A549 (cell line): ENCODE data around the gene MCRIP1. TPM values are rescaled to one million over a fixed set of nuclear protein-coding genes. Genes with fewer than 3 reads are reported as not detected.

Experiments
- ATAC-seq, 2 experiments: fragments of 200-7000 bp in 1 of 2; fragments of >200 bp in 1 of 2; cut with Nextera tagmentation in 1 of 2; cut with Tn5 transposase in 1 of 2; 3 replicates each; pipeline versions ENCODE4 v1.8.0 to v1.9.1; 2018 to 2020; ENCODE audit warnings: mild to moderate bottlenecking in 1 of 2, moderate library complexity in 1 of 2
- CTCF ChIA-PET: fragments of 300-600 bp; sonication (Branson Sonifier 250); formaldehyde crosslinking; extraction: SDS; loops from one replicate; lab custom pipeline; 2021; ENCODE audit warnings: antibody characterized with exemption, inconsistent platforms; lab: Yijun Ruan, JAX
- POLR2A ChIA-PET: fragments of 350-600 bp; formaldehyde crosslinking; extraction: SDS; loops from one replicate; lab custom pipeline; 2021; ENCODE audit warnings: antibody characterized with exemption, inconsistent platforms; lab: Yijun Ruan, JAX
- DNase-seq, 2 experiments: peaks; one replicate each; pipeline versions ENCODE4 v3.0.0 to v3.0.0-alpha.2; 2011 to 2016; ENCODE audit warnings: low read depth in 1 of 2, low spot score in 1 of 2
- FAIRE-seq: peaks from 2 replicates; lab custom pipeline; 2011; peaks lifted over from hg19 to GRCh38; lab: Jason Lieb, UNC
- H3K27ac ChIP-seq, 2 experiments: fragments of >200 bp; sonication (Bioruptor Twin); formaldehyde crosslinking; 3 replicates each; pipeline ENCODE4 v1.5.1; 2016 to 2017
- H3K4me1 ChIP-seq: fragments of >200 bp; sonication (Bioruptor Twin); formaldehyde crosslinking; 3 replicates; pipeline ENCODE4 v1.6.1; 2016
- H3K4me2 ChIP-seq: fragments of >200 bp; sonication (Bioruptor Twin); formaldehyde crosslinking; 3 replicates; pipeline ENCODE4 v1.6.1; 2016
- H3K4me3 ChIP-seq: fragments of >200 bp; sonication (Bioruptor Twin); formaldehyde crosslinking; 3 replicates; pipeline ENCODE4 v1.5.1; 2016
- H3K9me3 ChIP-seq: fragments of >200 bp; sonication (Bioruptor Twin); formaldehyde crosslinking; 3 replicates; pipeline ENCODE4 v1.6.1; 2016
- CEBPB ChIP-seq, 2 experiments: fragments of >200 bp in 1 of 2; sonication (Bioruptor Twin) in 1 of 2; formaldehyde crosslinking in 1 of 2; IDR thresholded peaks; 2 replicates each; pipeline ENCODE4 v1.6.1; 2012 to 2016
- CHD4 ChIP-seq: fragments of 200-600 bp; sonication (generic); IDR thresholded peaks from 2 replicates; pipeline ENCODE4 v1.6.1; 2016; ENCODE audit warnings: antibody characterized with exemption, mild to moderate bottlenecking, borderline replicate concordance
- CTCF ChIP-seq: fragments of >200 bp; sonication (Bioruptor Twin); formaldehyde crosslinking; IDR thresholded peaks from 3 replicates; pipeline ENCODE4 v1.5.1; 2016
- E2F6 ChIP-seq: IDR thresholded peaks from 2 replicates; pipeline ENCODE4 v1.6.1; 2012; ENCODE audit warnings: low read depth, borderline replicate concordance
- EHF ChIP-seq: fragments of 250-450 bp; sonication (Bioruptor Pico); IDR thresholded peaks from 2 replicates; pipeline ENCODE4 v1.5.0; 2020; ENCODE audit warnings: mild to moderate bottlenecking
- HDAC2 ChIP-seq: fragments of 200-600 bp; sonication (generic); IDR thresholded peaks from 2 replicates; pipeline ENCODE4 v1.6.1; 2016
- HOXA7 ChIP-seq: fragments of 250-450 bp; sonication (Bioruptor Pico); IDR thresholded peaks from 2 replicates; pipeline ENCODE4 v1.5.0; 2020; ENCODE audit warnings: mild to moderate bottlenecking, moderate library complexity
- HOXB13 ChIP-seq: fragments of 250-450 bp; sonication (Bioruptor Pico); IDR thresholded peaks from 2 replicates; pipeline ENCODE4 v1.5.0; 2020; ENCODE audit warnings: low read depth, mild to moderate bottlenecking, moderate library complexity
- HOXB5 ChIP-seq: fragments of 250-450 bp; sonication (Bioruptor Pico); IDR thresholded peaks from 2 replicates; pipeline ENCODE4 v1.5.0; 2020; ENCODE audit warnings: mild to moderate bottlenecking, moderate library complexity
- JUN ChIP-seq, 2 experiments: fragments of >200 bp; sonication (Bioruptor Twin); formaldehyde crosslinking; IDR thresholded peaks; 2 replicates in 1 of 2; 3 replicates in 1 of 2; pipeline ENCODE4 v1.6.1; 2016 to 2017
- JUNB ChIP-seq: fragments of >200 bp; sonication (Bioruptor Twin); formaldehyde crosslinking; IDR thresholded peaks from 2 replicates; pipeline ENCODE4 v1.6.1; 2016
- KDM5A ChIP-seq: fragments of 200-600 bp; sonication (generic); IDR thresholded peaks from 2 replicates; pipeline ENCODE4 v1.6.1; 2016; ENCODE audit warnings: antibody characterized with exemption, mild to moderate bottlenecking
- MAX ChIP-seq: IDR thresholded peaks from 2 replicates; pipeline ENCODE4 v1.6.1; 2012
- MAZ ChIP-seq: fragments of 150-350 bp; IDR thresholded peaks from 2 replicates; pipeline ENCODE4 v1.6.1; 2014; ENCODE audit warnings: antibody characterized with exemption, low read depth, low read length, borderline replicate concordance
- MYC ChIP-seq: IDR thresholded peaks from 2 replicates; pipeline ENCODE4 v1.6.1; 2012; ENCODE audit warnings: mild to moderate bottlenecking, inconsistent platforms, low read length, improper control_type of control experiment, borderline replicate concordance
- NFE2L2 ChIP-seq: fragments of 150-350 bp; conservative IDR thresholded peaks from 2 replicates; pipeline ENCODE4 v1.6.1; 2014; ENCODE audit warnings: low read length
- PHF8 ChIP-seq: fragments of 200-600 bp; sonication (generic); IDR thresholded peaks from 2 replicates; pipeline ENCODE4 v1.6.1; 2016; ENCODE audit warnings: low read depth, mild to moderate bottlenecking, antibody characterized with exemption, moderate library complexity, borderline replicate concordance
- RAD21 ChIP-seq, 2 experiments: fragments of >200 bp in 1 of 2; sonication (Bioruptor Twin) in 1 of 2; formaldehyde crosslinking in 1 of 2; IDR thresholded peaks in 1 of 2; conservative IDR thresholded peaks in 1 of 2; 2 replicates in 1 of 2; 3 replicates in 1 of 2; pipeline ENCODE4 v1.6.1; 2012 to 2018; ENCODE audit warnings: inconsistent platforms in 1 of 2
- RNF2 ChIP-seq: fragments of 200-600 bp; sonication (generic); IDR thresholded peaks from 2 replicates; pipeline ENCODE4 v1.6.1; 2016; ENCODE audit warnings: low read depth, mild to moderate bottlenecking, antibody characterized with exemption, moderate library complexity, borderline replicate concordance
- SREBF2 ChIP-seq: fragments of 450-650 bp; IDR thresholded peaks from 2 replicates; pipeline ENCODE4 v1.6.1; 2014; ENCODE audit warnings: mild to moderate bottlenecking, moderate library complexity
- TP53 ChIP-seq: fragments of 250-450 bp; sonication (Bioruptor Pico); IDR thresholded peaks from 2 replicates; pipeline ENCODE4 v1.5.0; 2021; ENCODE audit warnings: mild to moderate bottlenecking, moderate library complexity
- ZC3H11A ChIP-seq: fragments of 450-650 bp; IDR thresholded peaks from 2 replicates; pipeline ENCODE4 v1.6.1; 2014; ENCODE audit warnings: antibody characterized with exemption, mild to moderate bottlenecking
- ZNF302 ChIP-seq: fragments of 250-450 bp; sonication (Bioruptor Pico); IDR thresholded peaks from 2 replicates; pipeline ENCODE4 v1.9.0; 2021; ENCODE audit warnings: inconsistent platforms, mild to moderate bottlenecking, moderate library complexity
- ZSCAN20 ChIP-seq: fragments of 250-450 bp; sonication (Bioruptor Pico); IDR thresholded peaks from 2 replicates; pipeline ENCODE4 v1.8.0; 2022; ENCODE audit warnings: mild to moderate bottlenecking, moderate library complexity
- WGBS: methylation state at CpG from one replicate; pipeline ENCODE4 v1.1.6; 2017; ENCODE audit errors: missing lambda C conversion rate; 5-methylcytosine and 5-hydroxymethylcytosine counted together
- polyA plus RNA-seq, 4 experiments: library from polyadenylated mRNA; depleted of rRNA in 3 of 4; stranded (reverse); fragments of >200 nt; fragmentation: RNase III in 1 of 4; extraction: RNeasy Plus Mini Kit Qiagen cat#74134 plus additional on column Dnase treatment in 1 of 4; gene quantifications; 2 replicates in 3 of 4; 3 replicates in 1 of 4; pipeline ENCODE4 v1.2.3, GENCODE V29; 2011 to 2017
- TF ChIP-seq, protein P1 (sequence below): fragments of >200 bp; sonication (Bioruptor Twin); formaldehyde crosslinking; IDR thresholded peaks from 2 replicates; pipeline ENCODE4 v1.6.1; 2016
- TF ChIP-seq, protein P2 (sequence below): fragments of 250-450 bp; sonication (Bioruptor Pico); IDR thresholded peaks from 2 replicates; pipeline ENCODE4 v1.5.0; 2020; ENCODE audit warnings: low read depth, mild to moderate bottlenecking, moderate library complexity

MCRIP1 gene
- polyA plus RNA-seq, 2 of the 4 experiments (the other 2 are of a cell fraction), result 32.0 to 51.0 TPM

DNA sequence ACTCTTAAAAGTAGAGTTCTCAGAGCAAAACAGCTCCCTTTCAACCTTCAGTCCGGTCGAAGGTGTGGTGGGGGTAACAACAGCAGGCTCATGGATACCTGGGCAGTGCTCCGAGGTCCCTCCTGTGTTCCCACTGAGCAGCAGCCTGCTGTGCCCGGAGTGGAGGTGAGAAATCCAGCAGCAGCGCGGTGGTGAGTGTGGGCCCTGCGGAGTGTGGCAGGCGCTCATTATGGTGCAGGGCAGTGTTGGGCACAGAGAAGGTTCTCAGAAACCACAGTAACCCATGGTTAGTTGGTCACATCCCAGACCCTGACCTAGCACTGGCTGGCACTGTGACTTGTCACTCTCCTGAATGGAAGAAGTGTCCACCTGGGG is 32.3 kb upstream of the MCRIP1 start:
- no peak overlapping the region for H3K27ac ChIP-seq
- H3K9me3 ChIP-seq, result no peaks in the 10 kb centered on the region
- H3K4me2 ChIP-seq, result no peak overlapping the region
- TF ChIP-seq ZSCAN20 (no peak), HDAC2 (no peak), JUN (IDR thresholded peaks at IDR 0.05) (0 out of 5 replicates have a peak, but pooled peaks of 1 of the 2 experiments have one; percentile 1), HOXB13 (CRISPR knock-in tag) (no peak), JUNB (no peak), E2F6 (no peak)
- TF ChIP-seq, all 56 proteins: peak for 1
- FAIRE-seq (no peak), ATAC-seq (no peak), DNase-seq (no peak)
- POLR2A ChIA-PET, result interaction anchor here (0.5 to 0.6 kb wide), 3 partner anchors 10 to 34 kb away, joined by 3 read pairs; no protein-coding TSS in a partner anchor
- Histone ChIP-seq H3K4me3 (no peak overlapping the region), H3K4me1 (peaks cover 61% of the 10 kb centered on the region)
- CTCF ChIA-PET, result interaction anchor here (0.6 to 3.0 kb wide), 4 partner anchors 127 to 165 kb away, joined by 3 to 17 read pairs (median 3); no protein-coding TSS in a partner anchor
- 96% methylated on average over 8 of the region's 8 CpGs for WGBS

DNA sequence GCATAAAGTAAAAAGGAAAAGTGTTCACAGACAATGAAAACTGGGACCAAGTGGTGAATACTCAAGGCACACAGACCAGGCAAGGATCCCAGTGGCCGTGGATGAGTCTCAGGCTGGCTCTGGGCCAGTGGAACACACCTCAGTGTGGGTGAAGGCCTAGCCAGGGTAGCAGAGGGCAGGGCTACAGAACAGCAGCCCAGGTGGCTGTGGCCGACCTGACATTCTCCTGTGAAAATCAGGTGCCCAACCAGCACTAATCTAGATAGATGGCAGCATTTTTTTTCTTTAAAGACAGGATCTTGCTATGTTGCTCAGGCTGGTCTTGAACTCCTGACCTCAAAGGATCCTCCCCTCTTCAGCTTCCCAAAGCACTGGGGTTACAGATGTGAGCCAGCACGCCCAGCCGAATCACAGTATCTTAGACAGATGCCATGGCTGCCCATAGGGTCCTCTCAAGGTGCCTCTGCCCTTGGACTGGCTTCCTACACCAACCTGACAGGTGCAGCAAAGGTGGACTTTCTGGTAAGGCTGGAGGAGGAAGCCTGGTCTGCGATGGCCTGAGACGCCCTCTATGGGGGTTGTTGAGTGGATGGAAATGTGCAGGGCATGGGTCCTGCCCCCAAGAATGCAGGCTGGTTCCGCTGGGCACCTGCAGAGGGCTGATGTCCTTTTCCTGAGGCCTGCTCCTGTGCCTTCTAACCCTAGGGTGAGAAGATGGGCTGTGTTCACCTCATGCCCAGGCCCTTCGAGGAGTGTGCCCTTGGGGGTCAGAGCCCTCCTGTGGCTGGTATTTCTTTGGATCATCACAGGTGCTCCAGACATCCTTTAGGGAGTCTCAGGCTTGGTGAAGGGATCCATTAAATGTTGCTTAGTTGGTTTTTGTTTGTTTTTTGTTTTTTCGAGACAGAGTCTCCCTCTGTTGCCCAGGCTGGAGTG is 31.0 kb upstream of the MCRIP1 start:
- TF ChIP-seq CEBPB (IDR thresholded peaks at IDR 0.05), result no peak
- TF ChIP-seq ZC3H11A, result no peak
- no peak for TF ChIP-seq TP53 (CRISPR knock-in tag)
- no peak for TF ChIP-seq CHD4
- peak; percentile 19; the same call in 1 of the 2 replicates for TF ChIP-seq MAX
- TF ChIP-seq RAD21 (conservative IDR thresholded peaks at IDR 0.05 in 1 of 2, IDR thresholded peaks at IDR 0.05 in 1 of 2), result peak in 1 of 2 experiments; percentile 27; a peak in 2 of 5 replicates
- peak; percentile 15; the same call in 2 of the 3 replicates for TF ChIP-seq CTCF
- TF ChIP-seq, protein P1, sequence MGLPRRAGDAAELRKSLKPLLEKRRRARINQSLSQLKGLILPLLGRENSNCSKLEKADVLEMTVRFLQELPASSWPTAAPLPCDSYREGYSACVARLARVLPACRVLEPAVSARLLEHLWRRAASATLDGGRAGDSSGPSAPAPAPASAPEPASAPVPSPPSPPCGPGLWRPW, result no peak
- TF ChIP-seq NFE2L2, result no peak
- no peak for TF ChIP-seq ZNF302 (CRISPR knock-in tag)
- 72% methylated on average over 9 of the region's 9 CpGs for WGBS
- Histone ChIP-seq H3K4me1 (peaks cover 54% of the 10 kb centered on the region), H3K4me3 (no peak overlapping the region), H3K4me2 (no peak overlapping the region), H3K9me3 (no peaks in the 10 kb centered on the region), H3K27ac (no peak overlapping the region)
- ATAC-seq (no peak), DNase-seq (peak in 1 of 2 experiments; percentile 58), FAIRE-seq (no peak)
- CTCF ChIA-PET, result interaction anchor here (0.9 to 2.4 kb wide), 3 partner anchors 9 to 129 kb away, joined by 3 to 7 read pairs (median 3); no protein-coding TSS in a partner anchor
- POLR2A ChIA-PET, result no interaction called here

- no peak overlapping the region for H3K4me3 ChIP-seq
- 68% methylated on average over 6 of the region's 6 CpGs for WGBS
- peak overlapping the region; percentile 89 for H3K4me2 ChIP-seq
- DNase-seq (no peak), FAIRE-seq (no peak), ATAC-seq (no peak)
- no peaks in the 10 kb centered on the region for H3K9me3 ChIP-seq
- H3K4me1 ChIP-seq, result peaks cover 54% of the 10 kb centered on the region
- POLR2A ChIA-PET, result no interaction called here
- TF ChIP-seq RNF2, result no peak
- no peak for TF ChIP-seq MYC
- no peak for TF ChIP-seq CEBPB (IDR thresholded peaks at IDR 0.05)
- TF ChIP-seq, protein P2, sequence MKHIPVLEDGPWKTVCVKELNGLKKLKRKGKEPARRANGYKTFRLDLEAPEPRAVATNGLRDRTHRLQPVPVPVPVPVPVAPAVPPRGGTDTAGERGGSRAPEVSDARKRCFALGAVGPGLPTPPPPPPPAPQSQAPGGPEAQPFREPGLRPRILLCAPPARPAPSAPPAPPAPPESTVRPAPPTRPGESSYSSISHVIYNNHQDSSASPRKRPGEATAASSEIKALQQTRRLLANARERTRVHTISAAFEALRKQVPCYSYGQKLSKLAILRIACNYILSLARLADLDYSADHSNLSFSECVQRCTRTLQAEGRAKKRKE (CRISPR knock-in tag), result no peak
- TF ChIP-seq PHF8, result no peak
- no peak for TF ChIP-seq KDM5A
- TF ChIP-seq HOXA7, result no peak
- TF ChIP-seq EHF (CRISPR knock-in tag), result no peak
- no peak for TF ChIP-seq MAZ
- no peak for TF ChIP-seq SREBF2
- TF ChIP-seq JUNB, result no peak
- TF ChIP-seq HOXB13 (CRISPR knock-in tag), result no peak
- no peak for TF ChIP-seq MAX
- no peak for TF ChIP-seq HOXB5
- TF ChIP-seq, all 56 proteins: peak for 0
- H3K27ac ChIP-seq, result no peak overlapping the region
- CTCF ChIA-PET, result interaction anchor here (0.9 to 2.4 kb wide), 5 partner anchors 8 to 139 kb away, joined by 3 to 7 read pairs (median 3); no protein-coding TSS in a partner anchor
Observed at GRCh38 chr17:81863123-81863675, 30.1 kb upstream of the MCRIP1 start.
